Right lobe of liver (tissue), 4 donors: ENCODE results near the gene CFAP99.

Experiments
- CTCF ChIP-seq, 4 donors: fragments of 200-600 bp in 3 of 4; fragments of 450-650 bp in 1 of 4; IDR thresholded peaks; one replicate each; pipeline versions ENCODE4 v1.5.1 to v1.8.0; 2016 to 2022; ENCODE audit warnings: antibody characterized with exemption in 4 of 4, mild to moderate bottlenecking in 2 of 4
- POLR2A ChIP-seq: fragments of 450-650 bp; IDR thresholded peaks from one replicate; pipeline ENCODE4 v1.6.1; 2017; ENCODE audit warnings: antibody characterized with exemption, mild to moderate bottlenecking
- donor health status: DM: no; HTN: no; CAD: no.
- donor health status: DM: no; HTN: no; CAD: no.
- donor health status: DM: no; HTN: yes; CAD: no.

- TF ChIP-seq CTCF (IDR thresholded peaks at IDR 0.05) (no peak), POLR2A (peak; percentile 51)
Measured at GRCh38 chr4:2417765-2418649, 748 bp upstream of the CFAP99 start, which contains the start of gene ZFYVE28.
